Measurements from ENCODE around the gene GLOD5.

The GLOD5 gene

DNA sequence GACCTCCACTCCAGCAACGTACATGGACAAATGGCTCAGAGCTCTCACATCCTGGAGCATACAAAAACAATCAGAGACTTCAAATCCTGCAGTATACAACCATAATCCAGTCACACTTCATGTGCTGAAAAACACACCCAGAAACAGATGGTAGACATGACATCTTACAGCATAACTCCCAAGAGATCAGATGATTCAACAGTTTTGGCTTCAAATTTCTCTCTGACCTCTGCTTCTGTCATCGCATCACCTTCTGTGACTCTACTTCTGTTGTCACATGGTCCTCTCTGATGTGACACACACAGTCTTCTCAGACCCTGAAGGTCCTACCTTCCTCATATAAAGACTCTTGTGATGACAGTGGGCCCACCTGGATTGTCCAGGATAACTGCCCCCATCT is 46.5 kb upstream of the GLOD5 start:
- no peaks in the 10 kb centered on the region for H3K27me3 ChIP-seq (ENCODE audit: insufficient read depth, poor library complexity, severe bottlenecking)
- no peak overlapping the region for H3K4me3 ChIP-seq (replicated peaks; ENCODE audit: insufficient read depth, low read length)
- no peak overlapping the region for H3K27ac ChIP-seq (replicated peaks)
- TF ChIP-seq, protein P1, sequence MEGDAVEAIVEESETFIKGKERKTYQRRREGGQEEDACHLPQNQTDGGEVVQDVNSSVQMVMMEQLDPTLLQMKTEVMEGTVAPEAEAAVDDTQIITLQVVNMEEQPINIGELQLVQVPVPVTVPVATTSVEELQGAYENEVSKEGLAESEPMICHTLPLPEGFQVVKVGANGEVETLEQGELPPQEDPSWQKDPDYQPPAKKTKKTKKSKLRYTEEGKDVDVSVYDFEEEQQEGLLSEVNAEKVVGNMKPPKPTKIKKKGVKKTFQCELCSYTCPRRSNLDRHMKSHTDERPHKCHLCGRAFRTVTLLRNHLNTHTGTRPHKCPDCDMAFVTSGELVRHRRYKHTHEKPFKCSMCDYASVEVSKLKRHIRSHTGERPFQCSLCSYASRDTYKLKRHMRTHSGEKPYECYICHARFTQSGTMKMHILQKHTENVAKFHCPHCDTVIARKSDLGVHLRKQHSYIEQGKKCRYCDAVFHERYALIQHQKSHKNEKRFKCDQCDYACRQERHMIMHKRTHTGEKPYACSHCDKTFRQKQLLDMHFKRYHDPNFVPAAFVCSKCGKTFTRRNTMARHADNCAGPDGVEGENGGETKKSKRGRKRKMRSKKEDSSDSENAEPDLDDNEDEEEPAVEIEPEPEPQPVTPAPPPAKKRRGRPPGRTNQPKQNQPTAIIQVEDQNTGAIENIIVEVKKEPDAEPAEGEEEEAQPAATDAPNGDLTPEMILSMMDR (IDR thresholded peaks at IDR 0.05; ENCODE audit: insufficient read depth, low read length): no peak
- TF ChIP-seq POLR2AphosphoS5 (IDR thresholded peaks at IDR 0.05; ENCODE audit: low read depth): no peak
- TF ChIP-seq SPI1 (IDR thresholded peaks at IDR 0.05; ENCODE audit: borderline replicate concordance, low read depth): no peak
- no peak for TF ChIP-seq GABPA (IDR thresholded peaks at IDR 0.05; ENCODE audit: low read depth)
- TF ChIP-seq, protein P2, sequence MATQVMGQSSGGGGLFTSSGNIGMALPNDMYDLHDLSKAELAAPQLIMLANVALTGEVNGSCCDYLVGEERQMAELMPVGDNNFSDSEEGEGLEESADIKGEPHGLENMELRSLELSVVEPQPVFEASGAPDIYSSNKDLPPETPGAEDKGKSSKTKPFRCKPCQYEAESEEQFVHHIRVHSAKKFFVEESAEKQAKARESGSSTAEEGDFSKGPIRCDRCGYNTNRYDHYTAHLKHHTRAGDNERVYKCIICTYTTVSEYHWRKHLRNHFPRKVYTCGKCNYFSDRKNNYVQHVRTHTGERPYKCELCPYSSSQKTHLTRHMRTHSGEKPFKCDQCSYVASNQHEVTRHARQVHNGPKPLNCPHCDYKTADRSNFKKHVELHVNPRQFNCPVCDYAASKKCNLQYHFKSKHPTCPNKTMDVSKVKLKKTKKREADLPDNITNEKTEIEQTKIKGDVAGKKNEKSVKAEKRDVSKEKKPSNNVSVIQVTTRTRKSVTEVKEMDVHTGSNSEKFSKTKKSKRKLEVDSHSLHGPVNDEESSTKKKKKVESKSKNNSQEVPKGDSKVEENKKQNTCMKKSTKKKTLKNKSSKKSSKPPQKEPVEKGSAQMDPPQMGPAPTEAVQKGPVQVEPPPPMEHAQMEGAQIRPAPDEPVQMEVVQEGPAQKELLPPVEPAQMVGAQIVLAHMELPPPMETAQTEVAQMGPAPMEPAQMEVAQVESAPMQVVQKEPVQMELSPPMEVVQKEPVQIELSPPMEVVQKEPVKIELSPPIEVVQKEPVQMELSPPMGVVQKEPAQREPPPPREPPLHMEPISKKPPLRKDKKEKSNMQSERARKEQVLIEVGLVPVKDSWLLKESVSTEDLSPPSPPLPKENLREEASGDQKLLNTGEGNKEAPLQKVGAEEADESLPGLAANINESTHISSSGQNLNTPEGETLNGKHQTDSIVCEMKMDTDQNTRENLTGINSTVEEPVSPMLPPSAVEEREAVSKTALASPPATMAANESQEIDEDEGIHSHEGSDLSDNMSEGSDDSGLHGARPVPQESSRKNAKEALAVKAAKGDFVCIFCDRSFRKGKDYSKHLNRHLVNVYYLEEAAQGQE (IDR thresholded peaks at IDR 0.05; ENCODE audit: insufficient replicate concordance, low read depth): no peak
- DNase-seq (ENCODE audit: low read depth in 1 of 2, low spot score in 1 of 2): no peak

DNA sequence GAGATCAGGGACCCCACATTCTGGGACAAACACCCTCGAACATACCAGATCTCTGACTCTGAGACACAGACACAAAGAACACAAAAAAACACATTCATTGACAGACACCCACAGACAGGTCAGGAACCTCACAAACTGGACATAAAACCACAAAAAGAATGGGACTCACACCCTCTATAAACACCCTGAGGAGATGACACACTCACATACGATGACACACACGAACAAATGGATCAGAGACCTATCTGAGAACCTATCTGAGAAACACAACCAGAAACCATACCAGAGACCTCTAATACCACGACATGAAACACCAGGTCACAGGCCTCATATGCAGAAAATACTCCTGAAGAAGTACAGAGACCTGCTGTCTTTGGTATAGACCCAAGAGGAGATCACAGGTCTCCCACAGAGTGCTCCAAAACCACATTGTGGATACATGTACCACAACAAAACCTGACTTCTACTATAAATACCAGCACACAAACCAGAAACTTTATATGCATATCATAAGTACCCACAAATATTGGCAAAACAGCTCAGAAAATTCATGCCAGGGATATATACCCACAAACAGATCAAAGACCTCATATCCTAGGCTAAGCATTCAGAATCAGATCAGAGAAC is 45.6 kb upstream of the GLOD5 start:
- TF ChIP-seq SPI1 (IDR thresholded peaks at IDR 0.05; ENCODE audit: borderline replicate concordance, low read depth) (no peak), GABPA (IDR thresholded peaks at IDR 0.05; ENCODE audit: low read depth) (no peak), POLR2AphosphoS5 (IDR thresholded peaks at IDR 0.05; ENCODE audit: low read depth) (no peak)
- TF ChIP-seq, protein P1 (IDR thresholded peaks at IDR 0.05; ENCODE audit: insufficient read depth, low read length): no peak
- TF ChIP-seq, protein P2 (IDR thresholded peaks at IDR 0.05; ENCODE audit: insufficient replicate concordance, low read depth): no peak
- DNase-seq (ENCODE audit: low read depth in 1 of 2, low spot score in 1 of 2): no peak
- H3K27ac ChIP-seq (replicated peaks): no peak overlapping the region

DNA sequence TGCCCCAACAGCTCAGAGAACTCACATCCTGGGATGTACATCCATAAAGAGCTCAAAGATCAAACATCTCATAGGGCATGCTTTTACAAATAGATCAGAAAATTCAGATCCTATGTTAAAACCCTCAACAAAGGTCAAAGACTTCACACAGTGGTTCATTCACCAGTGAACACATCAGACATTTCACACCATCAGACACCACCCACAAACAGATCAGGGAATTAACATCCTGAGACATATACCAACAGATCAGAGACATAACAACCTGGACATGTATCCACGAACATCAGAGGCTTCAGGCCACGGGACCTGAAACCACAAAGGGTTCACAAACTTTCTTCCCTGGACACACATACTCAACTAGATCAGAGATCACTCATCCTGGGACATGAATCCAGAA is 41.6 kb upstream of the GLOD5 start:
- no peak for DNase-seq (ENCODE audit: low read depth in 1 of 2, low spot score in 1 of 2)
- H3K27ac ChIP-seq (replicated peaks): no peak overlapping the region
- H3K4me3 ChIP-seq (replicated peaks; ENCODE audit: insufficient read depth, low read length): no peak overlapping the region
- no peaks in the 10 kb centered on the region for H3K27me3 ChIP-seq (ENCODE audit: insufficient read depth, poor library complexity, severe bottlenecking)
- TF ChIP-seq POLR2AphosphoS5 (IDR thresholded peaks at IDR 0.05; ENCODE audit: low read depth): no peak

More for the DNA sequence above, 45.6 kb upstream of the GLOD5 start:
- H3K4me3 ChIP-seq (replicated peaks; ENCODE audit: insufficient read depth, low read length): no peak overlapping the region
- no peaks in the 10 kb centered on the region for H3K27me3 ChIP-seq (ENCODE audit: insufficient read depth, poor library complexity, severe bottlenecking)

DNA sequence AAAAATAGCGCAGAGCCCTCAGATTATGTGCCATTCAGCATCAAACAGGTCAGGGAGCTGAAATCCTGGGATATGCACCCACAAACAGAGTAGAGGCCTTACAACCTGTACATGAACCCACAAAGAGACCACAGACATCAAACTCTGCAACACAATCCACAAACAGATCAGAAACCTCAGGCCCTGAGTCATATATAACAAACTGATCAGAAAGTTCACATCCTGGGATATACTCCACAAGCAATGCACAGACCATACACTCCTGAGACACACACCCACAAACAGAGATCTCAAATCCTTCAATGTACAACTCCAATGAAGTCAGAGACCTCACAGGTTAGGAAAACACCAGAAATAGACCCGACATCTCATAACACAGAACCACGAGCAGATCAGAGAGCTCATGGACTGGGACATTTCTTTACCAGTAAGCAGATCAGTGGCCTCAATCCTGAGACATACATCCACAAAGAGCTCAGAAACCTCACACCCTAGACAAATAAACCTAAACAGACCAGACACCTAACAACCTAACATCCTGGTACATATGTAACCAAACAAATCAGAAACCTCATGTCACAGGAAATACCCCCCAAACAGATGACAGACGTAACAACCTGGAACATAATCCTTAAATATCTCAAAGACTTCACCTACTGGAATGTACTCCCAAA is 40.8 kb upstream of the GLOD5 start:
- TF ChIP-seq POLR2AphosphoS5 (IDR thresholded peaks at IDR 0.05; ENCODE audit: low read depth): no peak
- TF ChIP-seq SPI1 (IDR thresholded peaks at IDR 0.05; ENCODE audit: borderline replicate concordance, low read depth): no peak
- TF ChIP-seq GABPA (IDR thresholded peaks at IDR 0.05; ENCODE audit: low read depth): no peak
- TF ChIP-seq, protein P2 (IDR thresholded peaks at IDR 0.05; ENCODE audit: insufficient replicate concordance, low read depth): no peak
- TF ChIP-seq, protein P1 (IDR thresholded peaks at IDR 0.05; ENCODE audit: insufficient read depth, low read length): no peak
- no peak for DNase-seq (ENCODE audit: low read depth in 1 of 2, low spot score in 1 of 2)
- Histone ChIP-seq H3K27ac (replicated peaks) (no peak overlapping the region), H3K4me3 (replicated peaks; ENCODE audit: insufficient read depth, low read length) (no peak overlapping the region), H3K27me3 (ENCODE audit: insufficient read depth, poor library complexity, severe bottlenecking) (no peaks in the 10 kb centered on the region)

Data from HL-60 (cell line).